ENCODE measurements around the gene CRYBB1.

Gene CRYBB1

GRCh38 chr22:26643418-26644100 lies 25.7 kb upstream of the CRYBB1 start:
- no peaks in the 10 kb centered on the region for H3K9me3 ChIP-seq
- no peaks in the 10 kb centered on the region for H3K27me3 ChIP-seq
- H3K4me1 ChIP-seq: peaks cover 25% of the 10 kb centered on the region
- no peaks in the 10 kb centered on the region for H3K36me3 ChIP-seq
- DNase-seq: no peak
- H3K4me3 ChIP-seq (ENCODE audit: low read depth, low read length): no peak overlapping the region
- TF ChIP-seq CTCF (IDR thresholded peaks at IDR 0.05; ENCODE audit: low read depth, low read length): no peak

- H3K4me3 ChIP-seq (ENCODE audit: low read depth, low read length): no peak overlapping the region
- H3K36me3 ChIP-seq: no peaks in the 10 kb centered on the region
- peaks cover 23% of the 10 kb centered on the region for H3K4me1 ChIP-seq
- no peak; the same call in 1 of the 2 replicates for TF ChIP-seq CTCF (IDR thresholded peaks at IDR 0.05; ENCODE audit: low read depth, low read length)
- no peak for DNase-seq
- H3K9me3 ChIP-seq: no peaks in the 10 kb centered on the region
- H3K27me3 ChIP-seq: no peaks in the 10 kb centered on the region
These were observed 24.9 kb upstream of the CRYBB1 start for GRCh38 chr22:26642465-26643417.

- 0 out of 2 replicates have a peak, but pooled peaks cover 5% of the 10 kb centered on the region for H3K4me1 ChIP-seq
- no peaks in the 10 kb centered on the region for H3K9me3 ChIP-seq
- no peaks in the 10 kb centered on the region for H3K27me3 ChIP-seq
- DNase-seq: no peak
- H3K4me3 ChIP-seq (ENCODE audit: low read depth, low read length): no peak overlapping the region
- no peak for TF ChIP-seq CTCF (IDR thresholded peaks at IDR 0.05; ENCODE audit: low read depth, low read length)
- H3K36me3 ChIP-seq: no peaks in the 10 kb centered on the region
These were observed 18.5 kb upstream of the CRYBB1 start for GRCh38 chr22:26636296-26636695.

- DNase-seq: no peak
- Histone ChIP-seq H3K4me1 (0 out of 2 replicates have a peak, but pooled peaks cover 5% of the 10 kb centered on the region), H3K9me3 (no peaks in the 10 kb centered on the region), H3K4me3 (ENCODE audit: low read depth, low read length) (no peak overlapping the region), H3K36me3 (no peaks in the 10 kb centered on the region), H3K27me3 (no peaks in the 10 kb centered on the region)
- no peak for TF ChIP-seq CTCF (IDR thresholded peaks at IDR 0.05; ENCODE audit: low read depth, low read length)
These were observed 17.3 kb upstream of the CRYBB1 start for GRCh38 chr22:26635117-26635516.

GRCh38 chr22:26634189-26634588 lies 16.4 kb upstream of the CRYBB1 start:
- H3K9me3 ChIP-seq: no peaks in the 10 kb centered on the region
- H3K36me3 ChIP-seq: no peaks in the 10 kb centered on the region
- 0 out of 2 replicates have a peak, but pooled peaks cover 5% of the 10 kb centered on the region for H3K4me1 ChIP-seq
- H3K4me3 ChIP-seq (ENCODE audit: low read depth, low read length): no peak overlapping the region
- DNase-seq: no peak
- TF ChIP-seq CTCF (IDR thresholded peaks at IDR 0.05; ENCODE audit: low read depth, low read length): no peak
- no peaks in the 10 kb centered on the region for H3K27me3 ChIP-seq

All from BE2C (cell line).